ENCODE data around the gene OMP.

The OMP gene

GRCh38 chr11:77142091-77142975 is 39.7 kb downstream of the OMP start:
- no peak for TF ChIP-seq ZFX (IDR thresholded peaks at IDR 0.05; ENCODE audit: borderline replicate concordance)
- TF ChIP-seq CTCF (IDR thresholded peaks at IDR 0.05): no peak

DNA sequence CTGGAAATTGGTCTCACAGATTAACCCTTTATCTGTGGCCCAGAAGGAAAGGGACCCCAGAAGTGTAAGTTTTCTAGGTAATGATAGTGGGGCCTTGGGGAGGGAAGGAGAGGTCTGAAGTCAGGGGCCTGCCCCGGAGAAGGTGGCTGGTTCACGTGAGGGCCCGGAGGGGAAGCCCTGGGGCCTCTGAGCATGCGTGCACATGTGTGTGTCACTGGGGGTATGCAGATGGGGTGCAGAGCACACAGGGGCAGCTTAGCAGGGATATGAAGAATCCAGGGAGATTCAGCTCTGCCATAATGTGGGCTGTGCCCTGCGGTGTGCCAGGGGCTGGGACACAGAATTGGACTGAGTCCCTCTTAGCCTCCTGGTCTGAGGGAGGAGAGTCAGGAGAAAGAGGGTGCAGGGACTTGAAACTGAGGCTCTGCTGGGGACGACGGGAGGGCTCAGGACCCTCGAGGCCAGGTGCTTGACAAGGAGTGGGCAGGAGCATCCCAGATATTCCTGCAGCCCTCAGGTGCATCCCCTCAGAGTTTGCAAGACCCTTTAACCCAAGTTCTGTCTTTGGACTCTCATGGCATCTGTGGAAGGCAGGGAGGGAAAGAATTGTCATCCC is 40.9 kb downstream of the OMP start:
- no peak overlapping the region for H3K27ac ChIP-seq
- TF ChIP-seq CTCF (IDR thresholded peaks at IDR 0.05) (no peak), ZFX (IDR thresholded peaks at IDR 0.05; ENCODE audit: borderline replicate concordance) (no peak)

More at GRCh38 chr11:77142091-77142975, 39.7 kb downstream of the OMP start:
- no peak overlapping the region for H3K27ac ChIP-seq

DNA sequence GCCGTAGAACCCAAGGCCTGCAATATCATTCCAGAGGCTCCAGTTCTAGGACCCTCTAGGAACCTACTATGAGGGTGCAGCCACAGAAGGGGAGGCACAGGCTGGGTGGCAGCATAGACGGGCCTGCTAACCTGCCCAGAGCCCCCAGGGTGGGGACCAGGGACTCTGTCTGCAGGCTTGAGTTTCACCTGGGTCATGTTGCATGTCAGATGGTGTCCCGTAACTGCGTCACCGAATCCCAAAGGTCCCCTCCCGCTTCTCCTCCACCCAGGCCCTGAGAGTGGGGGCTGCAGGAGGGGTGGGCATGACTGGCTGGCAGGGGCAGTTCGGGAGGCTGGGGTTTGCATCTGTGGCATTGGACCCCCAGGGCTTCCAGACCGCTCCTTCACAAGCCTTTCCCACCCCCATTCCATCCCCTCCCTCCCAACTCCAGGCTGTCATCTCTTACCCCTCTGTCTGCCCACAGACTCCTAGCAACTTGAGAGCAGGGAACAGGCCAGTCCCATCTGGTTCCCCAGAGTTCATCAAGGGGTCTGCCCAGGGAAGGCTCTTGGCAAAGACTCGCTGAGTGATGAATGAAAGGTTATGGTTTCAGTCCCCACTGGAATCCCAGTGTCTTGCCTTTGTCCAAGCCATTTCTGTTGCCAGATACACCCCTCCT is 41.7 kb downstream of the OMP start:
- no peak overlapping the region for H3K27ac ChIP-seq
- TF ChIP-seq ZFX (IDR thresholded peaks at IDR 0.05; ENCODE audit: borderline replicate concordance) (no peak), CTCF (IDR thresholded peaks at IDR 0.05) (no peak)

DNA sequence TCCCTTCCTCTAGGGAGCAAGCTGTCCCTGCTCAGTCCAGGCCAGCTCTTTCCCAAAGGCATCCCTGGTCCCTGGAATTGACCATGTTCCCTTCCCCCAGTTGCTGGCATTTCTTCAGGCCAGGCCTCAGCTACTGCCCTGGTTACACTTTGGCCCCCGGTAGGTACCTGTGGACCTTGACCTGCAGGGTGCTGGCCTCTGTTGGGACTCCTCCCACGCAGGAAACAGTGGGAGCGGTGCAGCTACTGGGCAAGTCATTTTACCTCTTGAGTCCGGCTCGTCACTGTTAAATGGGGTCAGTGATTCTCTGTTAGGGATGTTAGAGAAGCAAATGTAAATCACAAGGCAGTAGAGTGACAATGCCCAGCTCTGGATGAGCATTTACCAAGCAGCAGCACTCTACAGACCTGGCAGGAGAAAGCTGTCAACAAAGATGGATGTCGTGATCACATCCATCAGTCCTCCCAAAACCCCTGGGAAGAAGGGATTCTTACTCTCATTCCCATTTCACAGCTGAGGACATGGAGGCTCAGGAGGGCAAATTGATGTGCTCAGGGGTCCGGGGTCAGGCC is 42.3 kb downstream of the OMP start:
- TF ChIP-seq CTCF (IDR thresholded peaks at IDR 0.05) (no peak), ZFX (IDR thresholded peaks at IDR 0.05; ENCODE audit: borderline replicate concordance) (no peak)
- H3K27ac ChIP-seq: no peak overlapping the region

DNA sequence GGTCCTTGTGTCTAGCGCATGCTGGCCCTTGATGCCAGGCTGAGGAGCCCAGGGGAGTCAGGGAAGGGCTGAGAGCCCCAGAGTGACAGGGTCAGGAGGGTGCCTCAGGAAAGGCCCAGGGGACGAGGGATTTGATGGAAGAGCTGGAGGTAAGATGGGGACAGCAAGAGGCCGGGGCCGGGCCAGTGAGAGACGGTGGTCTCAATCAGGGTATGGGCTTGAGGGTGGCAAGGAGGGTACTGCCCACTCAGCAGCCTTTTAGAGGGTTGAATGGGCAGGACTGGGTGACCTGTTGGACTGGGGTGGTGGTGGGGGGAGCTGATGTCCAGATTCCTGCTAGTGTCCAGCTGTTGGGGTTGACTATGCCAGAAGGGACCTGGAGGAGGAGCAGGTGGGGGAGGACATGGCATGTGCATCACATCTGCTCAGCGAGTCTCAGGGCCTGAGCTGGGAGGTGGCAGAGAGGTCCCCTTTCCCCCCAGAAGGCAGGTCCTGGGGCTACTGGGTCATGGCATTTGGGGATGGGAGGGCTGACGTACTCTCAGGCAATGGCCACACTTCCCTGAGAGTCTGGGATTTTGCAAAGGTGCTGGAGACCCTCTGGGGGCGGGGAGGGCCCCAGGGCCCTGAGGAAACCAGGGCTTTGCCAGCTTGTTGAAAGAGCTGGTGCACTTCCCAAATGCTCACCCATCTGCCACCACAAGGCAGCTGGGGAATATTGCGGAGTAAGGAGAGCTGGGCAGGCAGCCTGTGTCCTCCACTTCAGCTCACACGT is 43.8 kb downstream of the OMP start:
- no peak for TF ChIP-seq CTCF (IDR thresholded peaks at IDR 0.05)
- TF ChIP-seq ZFX (IDR thresholded peaks at IDR 0.05; ENCODE audit: borderline replicate concordance): no peak
- no peak overlapping the region for H3K27ac ChIP-seq

GRCh38 chr11:77147036-77147315 is 44.3 kb downstream of the OMP start:
- H3K27ac ChIP-seq: no peak overlapping the region
- TF ChIP-seq CTCF (IDR thresholded peaks at IDR 0.05) (no peak), ZFX (IDR thresholded peaks at IDR 0.05; ENCODE audit: borderline replicate concordance) (no peak)

All from 22Rv1 (cell line).